ENCODE results near the gene RAB3C.
"Not testable (repeated sequence)": the region's sequence is repeated elsewhere in the genome, so short reads cannot be mapped to it uniquely, and the experiment has no call there.

RAB3C gene

GRCh38 chr5:58582803-58583491 is at the start of gene RAB3C:
Gene RAB3C (plus strand): TSS chr5:58583075. CDS start chr5:58583209, 134 bp downstream.
- peak; percentile 80 for DNase-seq (ENCODE audit: low read depth)

GRCh38 chr5:58541935-58542334 is 40.9 kb upstream of the RAB3C start:
- DNase-seq (ENCODE audit: low read depth): not testable (repeated sequence)

GRCh38 chr5:58542709-58543108 is 40.2 kb upstream of the RAB3C start:
- DNase-seq (ENCODE audit: low read depth): no peak

GRCh38 chr5:58543723-58544122 is 39.2 kb upstream of the RAB3C start:
- no peak for DNase-seq (ENCODE audit: low read depth)

- no peak for DNase-seq (ENCODE audit: low read depth)
These were observed 38.7 kb upstream of the RAB3C start for GRCh38 chr5:58544195-58544594.

GRCh38 chr5:58544926-58545325 is 37.9 kb upstream of the RAB3C start:
- DNase-seq (ENCODE audit: low read depth): no peak

GRCh38 chr5:58545912-58546311 is 37.0 kb upstream of the RAB3C start:
- DNase-seq (ENCODE audit: low read depth): no peak

GRCh38 chr5:58548068-58548467 is 34.8 kb upstream of the RAB3C start:
- no peak for DNase-seq (ENCODE audit: low read depth)

- no peak for DNase-seq (ENCODE audit: low read depth)
These were observed 31.4 kb upstream of the RAB3C start for GRCh38 chr5:58551492-58551891.

GRCh38 chr5:58557665-58558338 is 25.1 kb upstream of the RAB3C start:
- not testable (repeated sequence) for DNase-seq (ENCODE audit: low read depth)

GRCh38 chr5:58563016-58563700 is 19.7 kb upstream of the RAB3C start:
- DNase-seq (ENCODE audit: low read depth): not testable (repeated sequence)

- DNase-seq (ENCODE audit: low read depth): not testable (repeated sequence)
These were observed 18.6 kb upstream of the RAB3C start for GRCh38 chr5:58564043-58564832.

GRCh38 chr5:58565033-58565432 is 17.8 kb upstream of the RAB3C start:
- DNase-seq (ENCODE audit: low read depth): no peak

- DNase-seq (ENCODE audit: low read depth): no peak
These were observed 11.4 kb upstream of the RAB3C start for GRCh38 chr5:58571501-58571900.

- DNase-seq (ENCODE audit: low read depth): not testable (repeated sequence)
These were observed 9.9 kb upstream of the RAB3C start for GRCh38 chr5:58572973-58573372.

- no peak for DNase-seq (ENCODE audit: low read depth)
These were observed 3.1 kb upstream of the RAB3C start for GRCh38 chr5:58579781-58580180.

- no peak for DNase-seq (ENCODE audit: low read depth)
These were observed 664 bp upstream of the RAB3C start for GRCh38 chr5:58582019-58582802.

- no peak for DNase-seq (ENCODE audit: low read depth)
These were observed 13.1 kb downstream of the RAB3C start for GRCh38 chr5:58595952-58596351.

GRCh38 chr5:58598440-58598839 is 15.6 kb downstream of the RAB3C start:
- DNase-seq (ENCODE audit: low read depth): no peak

GRCh38 chr5:58599217-58599616 is 16.3 kb downstream of the RAB3C start:
- DNase-seq (ENCODE audit: low read depth): no peak

GRCh38 chr5:58600613-58601012 is 17.7 kb downstream of the RAB3C start:
- not testable (repeated sequence) for DNase-seq (ENCODE audit: low read depth)

Measured in GM04504 (cell line).